GM13977 (cell line): ENCODE measurements around the gene GPR143.

Experiments used
- DNase-seq: peaks from one replicate; pipeline ENCODE4 v3.0.0; 2012; ENCODE audit warnings: low spot score
- CTCF ChIP-seq: IDR thresholded peaks from 2 replicates; pipeline ENCODE4 v1.5.1; 2012; ENCODE audit warnings: mild to moderate bottlenecking, control low read depth; ENCODE audit not compliant: insufficient read depth; ENCODE audit errors: extremely low read depth, missing control alignments
- in situ Hi-C: fragments of 300-500 bp; cut with MboI; formaldehyde crosslinking; loops from one replicate; pipeline ENCODE4 v1.12.0; 2022; ENCODE audit warnings: low sequenced_read_pairs, low pct_unique_long_range_greater_than_20kb, mixed read lengths, inconsistent platforms; ENCODE audit not compliant: unreplicated experiment

GPR143 gene

GRCh38 chrX:9797384-9798360, 32.0 kb upstream of the GPR143 start:
- DNase-seq, result no peak
- TF ChIP-seq CTCF, result no peak
- in situ Hi-C loops, result no loop called here

- no peak for DNase-seq
- in situ Hi-C loops, result no loop called here
- TF ChIP-seq CTCF, result no peak
Measured at GRCh38 chrX:9794495-9794894, 28.8 kb upstream of the GPR143 start.

DNA sequence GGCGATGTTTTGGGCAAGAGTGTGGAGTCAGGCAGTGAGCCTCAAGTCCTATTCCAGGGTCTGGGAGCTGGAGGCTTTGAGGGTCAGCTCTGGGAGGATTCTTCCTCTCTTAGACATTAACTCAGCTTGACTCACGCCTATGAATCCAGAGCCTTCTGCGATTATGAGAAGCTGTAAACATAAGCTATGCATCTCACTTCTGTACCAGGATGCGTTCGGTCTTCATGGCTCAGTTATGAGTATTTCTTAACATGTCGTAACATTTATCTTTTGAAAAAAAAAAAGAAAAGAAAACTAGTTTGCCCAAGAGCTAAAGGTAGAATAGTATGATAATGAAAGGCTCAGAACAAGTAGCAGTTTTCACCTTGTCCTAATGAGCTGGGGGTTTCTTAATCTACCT, 25.2 kb upstream of the GPR143 start:
- in situ Hi-C loops, result no loop called here
- DNase-seq, result no peak
- no peak for TF ChIP-seq CTCF

- DNase-seq, result no peak
- in situ Hi-C loops, result no loop called here
- no peak for TF ChIP-seq CTCF
Measured at GRCh38 chrX:9789555-9789954, 23.9 kb upstream of the GPR143 start.

DNA sequence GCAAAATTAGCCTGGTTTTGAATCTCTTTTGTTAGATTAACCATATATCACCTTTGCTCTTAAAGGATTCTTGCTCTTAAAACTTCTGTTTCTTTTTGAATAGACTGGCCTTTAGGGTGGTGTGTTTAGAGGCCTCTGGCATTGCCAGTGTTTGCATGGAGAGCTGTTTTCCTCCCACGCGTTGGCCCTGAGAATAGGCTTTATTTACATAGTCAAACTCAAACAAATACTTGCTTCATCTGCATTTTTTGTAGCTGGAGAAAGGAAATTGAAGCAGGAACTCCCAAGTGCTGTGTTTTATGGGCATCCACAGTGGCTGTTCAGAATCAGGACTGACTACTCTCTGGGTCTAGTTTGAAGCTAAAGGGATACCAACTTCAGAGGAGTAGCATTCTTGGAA, 23.3 kb upstream of the GPR143 start:
- no peak for TF ChIP-seq CTCF
- DNase-seq, result no peak
- in situ Hi-C loops, result no loop called here

- DNase-seq, result no peak
- no peak for TF ChIP-seq CTCF
- in situ Hi-C loops, result no loop called here
Measured at GRCh38 chrX:9786798-9787635, 21.4 kb upstream of the GPR143 start.
